HepG2 (cell line): ENCODE data around the gene BCAS4. TPM values are rescaled to one million over a fixed set of nuclear protein-coding genes. Genes with fewer than 3 reads are reported as not detected.

Source experiments
- ARNT2 ChIP-seq: sonication (generic); formaldehyde crosslinking; IDR thresholded peaks from 2 replicates; pipeline ENCODE4 v1.8.0; 2022; ENCODE audit warnings: mild to moderate bottlenecking, low read depth, missing genetic modification reagents, moderate library complexity
- GLI4 ChIP-seq: sonication (generic); formaldehyde crosslinking; IDR thresholded peaks from 2 replicates; pipeline ENCODE4 v1.5.1; 2020; ENCODE audit warnings: missing genetic modification reagents, mild to moderate bottlenecking, moderate library complexity, borderline replicate concordance
- NFRKB ChIP-seq: fragments of 450-650 bp; IDR thresholded peaks from 2 replicates; pipeline ENCODE4 v1.6.1; 2017
- NR3C1 ChIP-seq: sonication (generic); formaldehyde crosslinking; IDR thresholded peaks from 2 replicates; pipeline ENCODE4 v1.4.0; 2020; ENCODE audit warnings: missing genetic modification reagents
- SP2 ChIP-seq: sonication (generic); formaldehyde crosslinking; IDR thresholded peaks from 2 replicates; pipeline ENCODE4 v1.5.1; 2020; ENCODE audit warnings: mild to moderate bottlenecking, missing genetic modification reagents
- ZFP36L1 ChIP-seq: sonication (generic); formaldehyde crosslinking; IDR thresholded peaks from 2 replicates; pipeline ENCODE4 v1.8.0; 2022; ENCODE audit warnings: mild to moderate bottlenecking, missing genetic modification reagents, moderate library complexity
- ZNF121 ChIP-seq: sonication (generic); formaldehyde crosslinking; IDR thresholded peaks from 2 replicates; pipeline ENCODE4 v1.5.0; 2020; ENCODE audit warnings: mild to moderate bottlenecking, missing genetic modification reagents
- ZNF558 ChIP-seq: sonication (generic); formaldehyde crosslinking; IDR thresholded peaks from 2 replicates; pipeline ENCODE4 v1.9.0; 2022; ENCODE audit warnings: mild to moderate bottlenecking, missing genetic modification reagents, borderline replicate concordance
- ZSCAN12 ChIP-seq: sonication (generic); formaldehyde crosslinking; IDR thresholded peaks from 2 replicates; pipeline ENCODE4 v1.9.0; 2021; ENCODE audit warnings: mild to moderate bottlenecking, missing genetic modification reagents
- polyA plus RNA-seq, 8 experiments: library from polyadenylated mRNA; depleted of rRNA in 3 of 8; stranded (reverse) in 7 of 8; unstranded in 1 of 8; fragments of >200 nt; fragmentation: Illumina TruSeq in 4 of 8; extraction: Trizol in 4 of 8; gene quantifications; 2 replicates each; pipeline versions ENCODE4 v1.2.1 to v1.2.3, GENCODE V29; 2011 to 2016; ENCODE audit warnings: low read depth in 4 of 8, missing spikeins in 1 of 8, mixed read lengths in 1 of 8; ENCODE audit not compliant: insufficient read depth in 1 of 8
- total RNA-seq, 5 experiments: library from RNA; depleted of rRNA; stranded (reverse); fragments of >200 nt; fragmentation: Illumina TruSeq; extraction: Trizol; gene quantifications; 2 replicates each; pipeline ENCODE4 v1.2.3, GENCODE V29; 2016; ENCODE audit warnings: low read depth in 1 of 5
- TF ChIP-seq, protein P1 (sequence below): IDR thresholded peaks from 2 replicates; pipeline ENCODE4 v1.6.1; 2012; ENCODE audit warnings: low read length, improper control_type of control experiment
- TF ChIP-seq, protein P2 (sequence below): IDR thresholded peaks from 2 replicates; pipeline ENCODE4 v1.6.1; 2018; ENCODE audit warnings: missing genetic modification reagents, mild to moderate bottlenecking, missing compliant biosample characterization
- TF ChIP-seq, protein P3 (sequence below): sonication (generic); formaldehyde crosslinking; IDR thresholded peaks from 2 replicates; pipeline ENCODE4 v1.9.0; 2021; ENCODE audit warnings: missing genetic modification reagents, mild to moderate bottlenecking, borderline replicate concordance
- TF ChIP-seq, protein P4 (sequence below): sonication (generic); formaldehyde crosslinking; IDR thresholded peaks from 2 replicates; pipeline ENCODE4 v1.8.0; 2022; ENCODE audit warnings: mild to moderate bottlenecking, missing genetic modification reagents; ENCODE audit not compliant: insufficient replicate concordance
- TF ChIP-seq, protein P5 (sequence below): sonication (generic); formaldehyde crosslinking; IDR thresholded peaks from 2 replicates; pipeline ENCODE4 v1.5.1; 2020; ENCODE audit warnings: mild to moderate bottlenecking, missing genetic modification reagents, borderline replicate concordance

Gene BCAS4
- total and polyA plus RNA-seq, 2 of the 13 experiments (the other 11 are each of a cell fraction or from before 2014, with no cell fraction given) = 7.2 to 8.0 TPM

DNA sequence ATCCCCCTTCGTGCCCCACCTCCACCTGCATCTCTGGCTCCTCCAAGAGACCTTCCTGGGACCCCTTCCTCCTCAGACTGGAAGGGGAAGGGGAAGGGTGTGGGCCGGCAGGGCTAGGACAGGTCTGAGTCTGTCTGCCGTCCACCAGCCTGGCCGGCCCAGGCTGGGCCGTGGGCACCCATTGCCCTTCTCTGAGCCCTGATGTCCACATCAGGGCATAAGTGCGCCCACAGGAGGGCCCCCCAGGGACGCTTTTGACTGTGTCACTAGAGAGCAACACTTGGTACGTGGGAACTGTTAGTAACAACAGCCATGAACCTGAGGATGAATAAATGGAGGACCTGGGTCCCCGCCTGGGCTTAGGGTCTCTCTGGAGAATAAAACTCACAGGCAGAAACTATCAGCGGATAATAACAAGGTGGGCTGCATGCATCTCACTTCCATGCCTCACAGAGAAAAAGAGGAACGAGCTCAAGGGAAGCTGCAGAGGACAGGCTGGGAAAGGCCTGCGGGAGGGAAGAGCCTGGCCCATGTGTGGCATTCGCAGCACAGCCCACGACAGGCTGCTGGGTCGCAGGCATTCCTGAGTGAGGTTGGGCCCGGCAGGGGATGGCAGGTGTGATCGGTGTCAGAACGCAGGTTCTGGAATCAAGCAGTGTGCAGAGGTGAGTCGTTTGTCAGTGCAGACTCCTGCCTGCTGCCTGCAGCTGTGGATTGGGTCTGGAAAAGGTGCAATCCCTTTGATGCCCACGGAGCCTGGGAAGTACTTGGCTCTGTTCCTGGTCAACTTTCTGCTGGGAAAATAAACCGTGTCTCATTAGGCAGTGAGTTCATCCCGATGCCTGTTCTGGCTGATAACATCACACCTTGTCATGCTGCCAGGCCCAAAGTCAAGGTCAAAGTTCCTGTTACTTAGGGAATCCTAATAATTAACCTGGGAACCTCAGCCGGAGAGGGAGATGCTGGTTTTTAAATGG, 60.9 kb downstream of the BCAS4 start (continued):
- TF ChIP-seq, protein P1, sequence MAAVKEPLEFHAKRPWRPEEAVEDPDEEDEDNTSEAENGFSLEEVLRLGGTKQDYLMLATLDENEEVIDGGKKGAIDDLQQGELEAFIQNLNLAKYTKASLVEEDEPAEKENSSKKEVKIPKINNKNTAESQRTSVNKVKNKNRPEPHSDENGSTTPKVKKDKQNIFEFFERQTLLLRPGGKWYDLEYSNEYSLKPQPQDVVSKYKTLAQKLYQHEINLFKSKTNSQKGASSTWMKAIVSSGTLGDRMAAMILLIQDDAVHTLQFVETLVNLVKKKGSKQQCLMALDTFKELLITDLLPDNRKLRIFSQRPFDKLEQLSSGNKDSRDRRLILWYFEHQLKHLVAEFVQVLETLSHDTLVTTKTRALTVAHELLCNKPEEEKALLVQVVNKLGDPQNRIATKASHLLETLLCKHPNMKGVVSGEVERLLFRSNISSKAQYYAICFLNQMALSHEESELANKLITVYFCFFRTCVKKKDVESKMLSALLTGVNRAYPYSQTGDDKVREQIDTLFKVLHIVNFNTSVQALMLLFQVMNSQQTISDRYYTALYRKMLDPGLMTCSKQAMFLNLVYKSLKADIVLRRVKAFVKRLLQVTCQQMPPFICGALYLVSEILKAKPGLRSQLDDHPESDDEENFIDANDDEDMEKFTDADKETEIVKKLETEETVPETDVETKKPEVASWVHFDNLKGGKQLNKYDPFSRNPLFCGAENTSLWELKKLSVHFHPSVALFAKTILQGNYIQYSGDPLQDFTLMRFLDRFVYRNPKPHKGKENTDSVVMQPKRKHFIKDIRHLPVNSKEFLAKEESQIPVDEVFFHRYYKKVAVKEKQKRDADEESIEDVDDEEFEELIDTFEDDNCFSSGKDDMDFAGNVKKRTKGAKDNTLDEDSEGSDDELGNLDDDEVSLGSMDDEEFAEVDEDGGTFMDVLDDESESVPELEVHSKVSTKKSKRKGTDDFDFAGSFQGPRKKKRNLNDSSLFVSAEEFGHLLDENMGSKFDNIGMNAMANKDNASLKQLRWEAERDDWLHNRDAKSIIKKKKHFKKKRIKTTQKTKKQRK = no peak
- TF ChIP-seq, protein P2, sequence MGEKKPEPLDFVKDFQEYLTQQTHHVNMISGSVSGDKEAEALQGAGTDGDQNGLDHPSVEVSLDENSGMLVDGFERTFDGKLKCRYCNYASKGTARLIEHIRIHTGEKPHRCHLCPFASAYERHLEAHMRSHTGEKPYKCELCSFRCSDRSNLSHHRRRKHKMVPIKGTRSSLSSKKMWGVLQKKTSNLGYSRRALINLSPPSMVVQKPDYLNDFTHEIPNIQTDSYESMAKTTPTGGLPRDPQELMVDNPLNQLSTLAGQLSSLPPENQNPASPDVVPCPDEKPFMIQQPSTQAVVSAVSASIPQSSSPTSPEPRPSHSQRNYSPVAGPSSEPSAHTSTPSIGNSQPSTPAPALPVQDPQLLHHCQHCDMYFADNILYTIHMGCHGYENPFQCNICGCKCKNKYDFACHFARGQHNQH (CRISPR knock-in tag) = peak; percentile 46; the same call in 1 of the 2 replicates
- TF ChIP-seq NFRKB (no peak), ZSCAN12 (CRISPR knock-in tag) (no peak), ARNT2 (CRISPR knock-in tag) (no peak), SP2 (CRISPR knock-in tag) (0 out of 2 replicates have a peak, but pooled peaks have one; percentile 25), NR3C1 (CRISPR knock-in tag) (no peak), ZFP36L1 (CRISPR knock-in tag) (no peak), GLI4 (CRISPR knock-in tag) (no peak), ZNF121 (no peak), ZNF558 (no peak)
- TF ChIP-seq, protein P3, sequence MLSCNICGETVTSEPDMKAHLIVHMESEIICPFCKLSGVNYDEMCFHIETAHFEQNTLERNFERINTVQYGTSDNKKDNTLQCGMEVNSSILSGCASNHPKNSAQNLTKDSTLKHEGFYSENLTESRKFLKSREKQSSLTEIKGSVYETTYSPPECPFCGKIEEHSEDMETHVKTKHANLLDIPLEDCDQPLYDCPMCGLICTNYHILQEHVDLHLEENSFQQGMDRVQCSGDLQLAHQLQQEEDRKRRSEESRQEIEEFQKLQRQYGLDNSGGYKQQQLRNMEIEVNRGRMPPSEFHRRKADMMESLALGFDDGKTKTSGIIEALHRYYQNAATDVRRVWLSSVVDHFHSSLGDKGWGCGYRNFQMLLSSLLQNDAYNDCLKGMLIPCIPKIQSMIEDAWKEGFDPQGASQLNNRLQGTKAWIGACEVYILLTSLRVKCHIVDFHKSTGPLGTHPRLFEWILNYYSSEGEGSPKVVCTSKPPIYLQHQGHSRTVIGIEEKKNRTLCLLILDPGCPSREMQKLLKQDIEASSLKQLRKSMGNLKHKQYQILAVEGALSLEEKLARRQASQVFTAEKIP (CRISPR knock-in tag) = no peak
- TF ChIP-seq, protein P4, sequence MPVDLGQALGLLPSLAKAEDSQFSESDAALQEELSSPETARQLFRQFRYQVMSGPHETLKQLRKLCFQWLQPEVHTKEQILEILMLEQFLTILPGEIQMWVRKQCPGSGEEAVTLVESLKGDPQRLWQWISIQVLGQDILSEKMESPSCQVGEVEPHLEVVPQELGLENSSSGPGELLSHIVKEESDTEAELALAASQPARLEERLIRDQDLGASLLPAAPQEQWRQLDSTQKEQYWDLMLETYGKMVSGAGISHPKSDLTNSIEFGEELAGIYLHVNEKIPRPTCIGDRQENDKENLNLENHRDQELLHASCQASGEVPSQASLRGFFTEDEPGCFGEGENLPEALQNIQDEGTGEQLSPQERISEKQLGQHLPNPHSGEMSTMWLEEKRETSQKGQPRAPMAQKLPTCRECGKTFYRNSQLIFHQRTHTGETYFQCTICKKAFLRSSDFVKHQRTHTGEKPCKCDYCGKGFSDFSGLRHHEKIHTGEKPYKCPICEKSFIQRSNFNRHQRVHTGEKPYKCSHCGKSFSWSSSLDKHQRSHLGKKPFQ (CRISPR knock-in tag) = no peak
- TF ChIP-seq, protein P5, sequence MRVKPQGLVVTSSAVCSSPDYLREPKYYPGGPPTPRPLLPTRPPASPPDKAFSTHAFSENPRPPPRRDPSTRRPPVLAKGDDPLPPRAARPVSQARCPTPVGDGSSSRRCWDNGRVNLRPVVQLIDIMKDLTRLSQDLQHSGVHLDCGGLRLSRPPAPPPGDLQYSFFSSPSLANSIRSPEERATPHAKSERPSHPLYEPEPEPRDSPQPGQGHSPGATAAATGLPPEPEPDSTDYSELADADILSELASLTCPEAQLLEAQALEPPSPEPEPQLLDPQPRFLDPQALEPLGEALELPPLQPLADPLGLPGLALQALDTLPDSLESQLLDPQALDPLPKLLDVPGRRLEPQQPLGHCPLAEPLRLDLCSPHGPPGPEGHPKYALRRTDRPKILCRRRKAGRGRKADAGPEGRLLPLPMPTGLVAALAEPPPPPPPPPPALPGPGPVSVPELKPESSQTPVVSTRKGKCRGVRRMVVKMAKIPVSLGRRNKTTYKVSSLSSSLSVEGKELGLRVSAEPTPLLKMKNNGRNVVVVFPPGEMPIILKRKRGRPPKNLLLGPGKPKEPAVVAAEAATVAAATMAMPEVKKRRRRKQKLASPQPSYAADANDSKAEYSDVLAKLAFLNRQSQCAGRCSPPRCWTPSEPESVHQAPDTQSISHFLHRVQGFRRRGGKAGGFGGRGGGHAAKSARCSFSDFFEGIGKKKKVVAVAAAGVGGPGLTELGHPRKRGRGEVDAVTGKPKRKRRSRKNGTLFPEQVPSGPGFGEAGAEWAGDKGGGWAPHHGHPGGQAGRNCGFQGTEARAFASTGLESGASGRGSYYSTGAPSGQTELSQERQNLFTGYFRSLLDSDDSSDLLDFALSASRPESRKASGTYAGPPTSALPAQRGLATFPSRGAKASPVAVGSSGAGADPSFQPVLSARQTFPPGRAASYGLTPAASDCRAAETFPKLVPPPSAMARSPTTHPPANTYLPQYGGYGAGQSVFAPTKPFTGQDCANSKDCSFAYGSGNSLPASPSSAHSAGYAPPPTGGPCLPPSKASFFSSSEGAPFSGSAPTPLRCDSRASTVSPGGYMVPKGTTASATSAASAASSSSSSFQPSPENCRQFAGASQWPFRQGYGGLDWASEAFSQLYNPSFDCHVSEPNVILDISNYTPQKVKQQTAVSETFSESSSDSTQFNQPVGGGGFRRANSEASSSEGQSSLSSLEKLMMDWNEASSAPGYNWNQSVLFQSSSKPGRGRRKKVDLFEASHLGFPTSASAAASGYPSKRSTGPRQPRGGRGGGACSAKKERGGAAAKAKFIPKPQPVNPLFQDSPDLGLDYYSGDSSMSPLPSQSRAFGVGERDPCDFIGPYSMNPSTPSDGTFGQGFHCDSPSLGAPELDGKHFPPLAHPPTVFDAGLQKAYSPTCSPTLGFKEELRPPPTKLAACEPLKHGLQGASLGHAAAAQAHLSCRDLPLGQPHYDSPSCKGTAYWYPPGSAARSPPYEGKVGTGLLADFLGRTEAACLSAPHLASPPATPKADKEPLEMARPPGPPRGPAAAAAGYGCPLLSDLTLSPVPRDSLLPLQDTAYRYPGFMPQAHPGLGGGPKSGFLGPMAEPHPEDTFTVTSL (CRISPR knock-in tag) = no peak
